Fibroblast of lung (primary cell): ENCODE results near the gene URB1.

ENCODE experiments used
- CTCF ChIP-seq, 2 donors: IDR thresholded peaks in 1 of 2; conservative IDR thresholded peaks in 1 of 2; 1 replicate in 1 of 2; 2 replicates in 1 of 2; pipeline ENCODE4 v1.5.1; 2011 to 2012; ENCODE audit warnings: low read length in 2 of 2, control low read depth in 1 of 2, inconsistent platforms in 1 of 2, low read depth in 1 of 2, mild to moderate bottlenecking in 1 of 2
- EZH2 ChIP-seq: IDR thresholded peaks from 2 replicates; pipeline ENCODE4 v1.5.1; 2012; ENCODE audit warnings: low read length, control low read depth, mild to moderate bottlenecking; ENCODE audit errors: missing control alignments

- TF ChIP-seq CTCF (conservative IDR thresholded peaks at IDR 0.05 in 1 of 2, IDR thresholded peaks at IDR 0.05 in 1 of 2; ENCODE audit: low read depth in 1 of 2, low read length in 2 of 2) = no peak
- no peak for TF ChIP-seq EZH2
Observed at GRCh38 chr21:32314806-32315205, 78.0 kb downstream of the URB1 start.
